GM12801 (cell line): Measurements from ENCODE around the gene UGGT2.

Experiments
- CTCF ChIP-seq: IDR thresholded peaks from one replicate; pipeline ENCODE4 v1.5.1; 2011; ENCODE audit warnings: control low read depth; ENCODE audit not compliant: insufficient read length; ENCODE audit errors: extremely low read depth

The UGGT2 gene

DNA sequence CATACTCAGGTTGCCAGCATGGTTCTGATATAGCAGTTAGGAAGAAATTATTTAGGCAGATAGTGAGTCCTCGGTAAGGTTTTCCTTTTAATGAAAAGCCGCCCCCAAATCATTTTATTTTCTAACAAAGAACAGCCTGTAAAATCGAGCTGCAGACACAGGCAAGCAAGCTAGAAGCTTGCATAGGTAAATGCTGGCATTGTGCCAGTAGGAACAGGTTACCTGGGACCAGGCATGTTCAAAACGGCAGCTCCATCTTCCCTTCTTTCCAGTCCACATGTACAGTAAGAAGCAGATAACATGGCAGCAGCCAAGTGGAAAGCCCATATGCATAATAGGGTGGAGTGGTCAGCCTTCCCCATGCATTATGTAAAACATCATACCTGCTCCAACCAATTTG lies 71.1 kb downstream of the UGGT2 start:
- no peak for TF ChIP-seq CTCF

- no peak for TF ChIP-seq CTCF
Measured at GRCh38 chr13:95970878-95971277, 82.3 kb downstream of the UGGT2 start.

DNA sequence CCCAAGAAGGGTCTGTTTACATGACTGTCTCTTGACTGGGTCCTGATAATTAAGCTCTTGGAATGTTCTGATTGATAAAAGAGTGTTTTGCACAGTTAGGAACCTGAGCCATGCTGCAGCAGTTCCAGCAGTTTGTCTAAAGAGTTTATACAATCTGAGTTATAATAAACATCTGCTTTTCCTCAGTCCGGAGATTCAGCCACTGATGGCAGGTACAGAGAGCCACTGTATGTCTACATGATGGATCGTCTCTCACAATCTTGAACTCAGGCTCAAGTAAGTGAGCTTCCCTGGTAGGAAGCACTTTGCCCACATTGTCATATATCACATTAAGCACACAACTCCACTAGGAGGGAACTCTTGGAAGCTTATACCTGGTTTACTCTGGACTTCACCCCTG lies 84.3 kb downstream of the UGGT2 start:
- TF ChIP-seq CTCF, result no peak

DNA sequence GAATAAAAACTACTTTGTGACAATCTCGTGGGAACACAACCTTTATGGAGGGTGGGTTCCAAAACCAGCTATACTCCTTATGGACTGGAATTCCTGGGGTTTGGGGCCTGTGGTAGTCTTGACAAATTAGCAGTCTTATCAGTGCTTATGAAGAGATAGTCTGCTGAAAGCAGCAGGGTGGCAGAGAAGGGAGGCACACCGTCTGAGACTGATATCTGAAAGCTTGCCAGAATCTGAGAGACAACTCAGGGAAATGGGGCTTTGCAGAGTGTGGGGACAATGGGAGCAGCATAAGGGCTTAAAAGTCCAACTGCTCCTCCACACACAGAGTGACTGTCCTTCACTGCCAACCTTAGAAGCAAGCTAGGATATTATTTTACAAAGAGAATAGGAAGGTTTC lies 95.9 kb downstream of the UGGT2 start:
- TF ChIP-seq CTCF, result no peak

DNA sequence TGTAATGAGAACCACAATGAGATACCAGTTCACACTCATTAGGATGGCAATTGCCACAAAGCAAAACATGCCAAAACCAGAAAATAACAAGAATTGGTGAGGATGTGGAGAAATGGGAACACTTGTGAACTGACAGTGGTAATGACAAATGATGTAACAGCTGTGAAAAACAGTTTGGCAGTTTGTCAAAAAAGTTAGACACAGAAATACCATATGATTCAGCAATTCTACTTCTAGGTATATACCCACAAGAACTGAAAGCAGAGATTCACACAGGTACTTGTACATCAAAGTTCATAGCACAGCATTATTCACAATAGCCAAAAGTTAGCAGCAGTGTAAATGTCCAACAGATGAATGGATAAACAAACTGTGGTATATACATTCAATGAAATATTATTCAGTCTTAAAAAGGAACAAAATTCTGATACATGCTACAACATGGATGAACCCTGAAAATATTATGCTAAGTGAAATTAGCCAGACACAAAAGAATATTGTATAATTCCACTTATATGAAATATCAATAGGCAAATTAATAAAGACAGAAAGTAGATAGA lies 96.5 kb downstream of the UGGT2 start:
- no peak for TF ChIP-seq CTCF

GRCh38 chr13:95955719-95956118 lies 97.5 kb downstream of the UGGT2 start:
- TF ChIP-seq CTCF, result no peak

DNA sequence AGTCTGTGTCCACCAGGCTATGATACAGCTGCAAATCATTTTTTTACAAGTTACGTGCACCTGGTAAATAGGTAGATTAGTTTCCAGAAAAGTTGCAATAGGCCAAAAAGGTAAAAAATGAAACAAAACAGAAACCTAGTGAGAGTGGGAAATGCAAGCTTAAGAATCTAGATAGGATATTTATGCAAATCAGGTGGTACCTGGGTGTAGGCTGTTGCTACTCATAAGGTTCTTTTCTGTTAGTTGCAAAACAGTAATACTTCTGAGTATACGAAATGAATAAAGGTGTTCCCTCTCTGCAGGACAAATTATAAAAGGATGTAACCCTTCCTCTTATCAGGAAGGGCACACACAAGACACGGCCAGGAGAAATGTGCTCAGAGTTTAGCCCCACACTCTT lies 97.9 kb downstream of the UGGT2 start:
- TF ChIP-seq CTCF, result no peak

GRCh38 chr13:95954266-95954665 lies 98.9 kb downstream of the UGGT2 start:
- no peak for TF ChIP-seq CTCF
